Effector memory CD4-positive, alpha-beta T cell (primary cell): Measurements from ENCODE around the gene PVALEF.

Source experiments
- DNase-seq, 3 donors: peaks; one replicate each; pipeline ENCODE4 v3.0.0-alpha.2; 2020
- H3K27ac ChIP-seq: 2 replicates; pipeline ENCODE4 v1.7.0; 2013; ENCODE audit warnings: mild to moderate bottlenecking, low read length, moderate library complexity; ENCODE audit not compliant: insufficient read depth, poor library complexity, severe bottlenecking
- H3K27me3 ChIP-seq: replicated peaks from 2 replicates; pipeline ENCODE4 v1.7.0; 2013; ENCODE audit warnings: mild to moderate bottlenecking, low read length; ENCODE audit not compliant: insufficient read depth, control insufficient read depth, poor library complexity, severe bottlenecking
- H3K36me3 ChIP-seq: 2 replicates; pipeline ENCODE4 v1.7.0; 2013; ENCODE audit warnings: mild to moderate bottlenecking, low read length, moderate library complexity; ENCODE audit not compliant: control insufficient read depth, insufficient read depth
- H3K4me1 ChIP-seq: 2 replicates; pipeline ENCODE4 v1.7.0; 2013; ENCODE audit warnings: low read length, mild to moderate bottlenecking; ENCODE audit not compliant: control insufficient read depth, insufficient read depth, poor library complexity, severe bottlenecking
- H3K4me3 ChIP-seq: 2 replicates; pipeline ENCODE4 v1.7.0; 2013; ENCODE audit warnings: low read length, low read depth, mild to moderate bottlenecking; ENCODE audit not compliant: insufficient read depth, poor library complexity, severe bottlenecking
- H3K9me3 ChIP-seq: 2 replicates; pipeline ENCODE4 v1.7.0; 2013; ENCODE audit warnings: mild to moderate bottlenecking, low read length, moderate library complexity; ENCODE audit not compliant: control insufficient read depth

The PVALEF gene

DNA sequence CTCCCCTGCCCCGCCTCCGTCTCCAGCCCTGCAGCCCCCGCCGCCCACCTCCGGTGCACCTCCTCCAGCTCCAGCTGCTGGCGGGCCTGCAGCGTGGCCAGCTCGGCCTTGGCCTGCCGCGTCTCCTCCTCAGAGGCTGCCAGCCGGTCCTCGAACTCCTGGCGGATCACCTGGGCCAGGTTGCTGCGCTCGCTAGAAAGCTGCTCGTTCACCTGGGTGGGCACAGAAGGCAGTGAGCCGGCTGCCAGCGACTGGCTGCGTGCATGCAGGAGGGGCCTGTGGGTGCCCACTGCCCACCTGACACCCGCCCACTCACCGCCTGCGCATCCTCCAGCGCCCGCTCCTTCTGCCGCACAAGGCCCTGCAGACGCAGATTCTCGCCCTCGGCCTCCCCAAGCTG, 25.3 kb downstream of the PVALEF start:
- H3K9me3 ChIP-seq = no peaks in the 10 kb centered on the region
- H3K4me1 ChIP-seq = no peaks in the 10 kb centered on the region
- H3K4me3 ChIP-seq = no peak overlapping the region
- no peak overlapping the region for H3K27ac ChIP-seq
- H3K27me3 ChIP-seq = no peaks in the 10 kb centered on the region
- no peaks in the 10 kb centered on the region for H3K36me3 ChIP-seq
- DNase-seq = no peak

DNA sequence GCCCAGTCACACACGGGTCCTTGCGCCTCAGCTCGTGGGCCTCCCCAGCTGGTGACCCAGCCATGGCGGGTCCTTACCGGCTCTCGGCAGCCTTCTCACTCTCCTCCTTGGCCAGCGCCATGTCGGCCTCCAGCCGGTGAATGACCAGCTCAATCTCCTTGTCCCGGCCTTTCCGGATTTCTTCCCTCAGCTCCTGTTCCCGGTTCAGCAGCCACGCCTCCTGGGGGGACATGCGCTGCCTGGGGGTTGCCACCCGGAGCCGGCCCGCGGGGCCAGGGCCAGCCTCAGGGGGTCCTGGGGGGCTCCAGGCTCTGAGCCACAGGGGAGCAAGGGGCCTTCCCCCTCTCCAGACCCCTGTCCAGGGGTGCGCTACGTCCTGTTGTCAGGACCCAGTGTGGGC, 25.8 kb downstream of the PVALEF start:
- H3K4me3 ChIP-seq = no peak overlapping the region
- no peak for DNase-seq
- H3K36me3 ChIP-seq = no peaks in the 10 kb centered on the region
- H3K27ac ChIP-seq = no peak overlapping the region
- no peaks in the 10 kb centered on the region for H3K4me1 ChIP-seq
- no peaks in the 10 kb centered on the region for H3K27me3 ChIP-seq
- H3K9me3 ChIP-seq = no peaks in the 10 kb centered on the region

DNA sequence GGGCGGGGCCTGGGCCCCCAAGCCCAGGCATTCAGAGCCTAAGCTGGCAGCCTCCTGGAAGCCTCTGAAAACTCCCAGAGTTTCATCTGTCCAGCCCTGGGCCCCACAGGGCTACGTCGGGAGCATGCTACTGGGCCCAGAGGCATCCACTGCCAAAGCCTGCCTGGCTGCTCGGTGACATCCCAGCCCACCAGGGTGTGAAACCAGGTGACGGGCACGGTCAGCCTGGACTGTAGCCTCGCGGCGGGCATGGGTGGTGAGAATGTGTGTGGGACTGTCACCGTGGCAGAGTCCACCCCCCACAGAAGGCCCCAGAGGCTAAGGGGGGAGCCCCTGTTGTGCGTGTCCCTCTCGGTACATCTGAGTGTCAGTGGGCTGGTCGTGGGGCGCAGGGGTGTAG, 26.3 kb downstream of the PVALEF start:
- H3K27ac ChIP-seq = no peak overlapping the region
- H3K27me3 ChIP-seq = no peaks in the 10 kb centered on the region
- H3K9me3 ChIP-seq = no peaks in the 10 kb centered on the region
- no peak overlapping the region for H3K4me3 ChIP-seq
- no peak for DNase-seq
- no peaks in the 10 kb centered on the region for H3K4me1 ChIP-seq
- H3K36me3 ChIP-seq = no peaks in the 10 kb centered on the region

DNA sequence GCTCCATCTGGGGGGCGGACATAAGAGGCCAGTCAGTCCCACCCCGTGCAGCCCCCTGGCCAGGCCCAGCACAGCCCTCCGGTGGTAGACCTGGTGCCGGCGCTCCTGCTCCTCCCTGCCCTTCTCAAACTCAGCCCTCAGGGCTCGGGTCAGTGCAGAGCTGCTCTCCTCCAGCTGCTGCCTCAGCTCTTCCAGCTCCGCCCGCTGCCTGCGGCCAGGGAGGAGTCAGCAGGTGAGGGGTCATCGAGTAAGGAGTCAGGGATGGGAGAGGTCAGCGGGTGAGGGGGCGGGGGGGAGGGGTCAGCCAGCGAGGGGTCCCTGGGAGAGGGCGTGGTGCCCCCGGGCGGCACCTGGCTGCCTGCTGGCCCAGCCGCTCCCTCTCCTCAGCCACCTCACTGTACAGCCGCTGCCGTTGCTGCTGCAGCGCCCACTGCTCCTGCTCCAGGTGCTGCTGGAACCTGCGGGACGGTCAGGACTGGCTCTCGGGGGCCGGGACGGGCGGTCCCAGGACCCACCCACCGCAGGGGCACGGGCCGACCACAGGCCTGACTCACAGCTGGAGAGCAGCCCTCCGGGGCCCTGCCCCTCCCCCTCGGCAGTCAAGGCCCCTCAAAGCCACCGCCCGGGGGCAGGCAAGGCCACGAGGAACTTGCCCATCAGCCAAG, 27.2 kb downstream of the PVALEF start:
- Histone ChIP-seq H3K27me3 (no peaks in the 10 kb centered on the region), H3K4me3 (no peak overlapping the region), H3K4me1 (no peaks in the 10 kb centered on the region), H3K36me3 (no peaks in the 10 kb centered on the region), H3K9me3 (no peaks in the 10 kb centered on the region), H3K27ac (no peak overlapping the region)
- DNase-seq = no peak

DNA sequence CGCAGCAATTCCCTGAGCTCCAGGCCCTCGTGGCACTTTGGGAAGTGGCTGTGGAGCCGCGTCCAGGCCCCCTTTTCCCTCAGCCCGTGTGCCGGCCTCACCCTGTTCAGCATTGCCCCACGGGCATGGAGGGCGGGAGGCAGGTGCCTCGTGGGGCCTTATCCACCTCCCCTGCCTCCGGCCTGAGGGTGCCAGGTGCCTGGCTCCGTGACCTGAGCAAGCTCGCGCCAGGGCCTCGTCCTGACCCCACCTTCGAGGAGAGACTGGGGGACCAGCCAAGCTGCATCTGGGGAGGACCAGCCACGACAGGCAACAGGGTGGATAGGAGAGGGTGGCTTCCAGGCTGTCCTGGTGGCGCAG, 27.7 kb downstream of the PVALEF start:
- Histone ChIP-seq H3K4me3 (no peak overlapping the region), H3K27me3 (no peaks in the 10 kb centered on the region), H3K4me1 (no peaks in the 10 kb centered on the region), H3K9me3 (no peaks in the 10 kb centered on the region), H3K27ac (no peak overlapping the region), H3K36me3 (no peaks in the 10 kb centered on the region)
- no peak for DNase-seq

DNA sequence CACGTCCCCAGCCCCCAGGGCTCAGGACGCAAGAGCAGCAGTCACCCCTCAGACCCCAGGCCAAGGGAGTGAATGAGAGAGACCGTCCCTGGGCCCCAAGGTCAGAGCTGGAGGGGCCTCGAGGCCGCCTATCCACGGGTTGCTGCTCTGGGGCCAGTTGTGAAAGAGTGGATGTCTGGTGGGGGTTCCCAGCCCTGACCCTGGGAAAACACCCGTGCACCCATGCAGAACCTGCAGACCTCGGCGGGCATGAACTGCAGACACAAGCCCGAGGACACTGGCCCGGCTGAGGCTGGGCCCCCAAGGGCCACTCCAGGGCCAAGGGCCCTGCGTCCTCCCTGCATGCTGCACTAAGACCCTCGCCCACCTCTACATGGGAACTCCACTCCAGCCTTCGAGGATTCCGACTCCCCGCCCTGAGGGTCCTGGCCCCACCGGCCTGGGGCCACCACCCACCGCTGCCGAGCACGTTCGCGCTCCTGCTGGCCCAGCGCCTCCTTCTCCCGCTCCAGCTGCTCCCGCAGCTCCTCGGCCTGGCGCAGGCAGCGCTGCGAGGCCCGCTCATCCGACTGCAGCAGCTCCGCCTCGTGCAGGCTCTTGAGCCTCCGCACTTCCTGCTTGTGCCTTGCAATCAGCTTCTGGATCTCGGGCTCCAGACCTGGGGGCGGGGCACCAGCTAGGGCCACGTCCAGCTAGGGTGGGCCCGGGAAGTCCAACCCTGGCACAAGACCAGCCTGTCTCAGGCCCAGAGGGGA, 28.3 kb downstream of the PVALEF start:
- H3K36me3 ChIP-seq = no peaks in the 10 kb centered on the region
- no peak for DNase-seq
- H3K4me3 ChIP-seq = no peak overlapping the region
- H3K27me3 ChIP-seq = no peaks in the 10 kb centered on the region
- no peaks in the 10 kb centered on the region for H3K4me1 ChIP-seq
- no peaks in the 10 kb centered on the region for H3K9me3 ChIP-seq
- H3K27ac ChIP-seq = no peak overlapping the region

DNA sequence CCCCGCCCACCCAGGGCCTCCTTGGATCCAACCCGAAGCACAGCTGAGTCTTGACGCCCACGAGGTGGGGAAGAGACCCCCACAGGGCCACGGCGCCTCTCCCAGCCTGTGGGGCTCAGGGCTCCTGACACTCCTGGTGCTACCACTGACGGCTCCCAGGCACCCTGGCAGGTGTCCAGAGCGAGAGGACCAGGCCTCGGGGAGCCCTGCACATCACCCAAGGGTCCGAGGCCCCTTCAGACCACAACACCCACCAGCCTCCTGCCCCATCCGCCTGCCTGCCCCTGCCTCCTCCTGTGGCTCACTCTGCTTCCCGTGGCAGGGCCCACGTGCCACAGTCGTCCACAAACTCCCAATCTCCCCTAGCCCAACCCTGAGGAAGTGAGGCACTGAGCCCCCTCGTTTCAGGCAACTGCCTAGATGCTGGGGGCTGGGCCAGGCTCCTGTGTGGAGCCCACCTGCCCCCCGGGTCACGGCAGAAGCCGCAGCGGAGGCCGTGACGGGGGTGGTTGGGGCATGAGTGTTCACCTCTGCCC, 29.0 kb downstream of the PVALEF start:
- Histone ChIP-seq H3K4me1 (no peaks in the 10 kb centered on the region), H3K4me3 (no peak overlapping the region), H3K27me3 (no peaks in the 10 kb centered on the region), H3K36me3 (no peaks in the 10 kb centered on the region), H3K9me3 (no peaks in the 10 kb centered on the region), H3K27ac (no peak overlapping the region)
- no peak for DNase-seq

DNA sequence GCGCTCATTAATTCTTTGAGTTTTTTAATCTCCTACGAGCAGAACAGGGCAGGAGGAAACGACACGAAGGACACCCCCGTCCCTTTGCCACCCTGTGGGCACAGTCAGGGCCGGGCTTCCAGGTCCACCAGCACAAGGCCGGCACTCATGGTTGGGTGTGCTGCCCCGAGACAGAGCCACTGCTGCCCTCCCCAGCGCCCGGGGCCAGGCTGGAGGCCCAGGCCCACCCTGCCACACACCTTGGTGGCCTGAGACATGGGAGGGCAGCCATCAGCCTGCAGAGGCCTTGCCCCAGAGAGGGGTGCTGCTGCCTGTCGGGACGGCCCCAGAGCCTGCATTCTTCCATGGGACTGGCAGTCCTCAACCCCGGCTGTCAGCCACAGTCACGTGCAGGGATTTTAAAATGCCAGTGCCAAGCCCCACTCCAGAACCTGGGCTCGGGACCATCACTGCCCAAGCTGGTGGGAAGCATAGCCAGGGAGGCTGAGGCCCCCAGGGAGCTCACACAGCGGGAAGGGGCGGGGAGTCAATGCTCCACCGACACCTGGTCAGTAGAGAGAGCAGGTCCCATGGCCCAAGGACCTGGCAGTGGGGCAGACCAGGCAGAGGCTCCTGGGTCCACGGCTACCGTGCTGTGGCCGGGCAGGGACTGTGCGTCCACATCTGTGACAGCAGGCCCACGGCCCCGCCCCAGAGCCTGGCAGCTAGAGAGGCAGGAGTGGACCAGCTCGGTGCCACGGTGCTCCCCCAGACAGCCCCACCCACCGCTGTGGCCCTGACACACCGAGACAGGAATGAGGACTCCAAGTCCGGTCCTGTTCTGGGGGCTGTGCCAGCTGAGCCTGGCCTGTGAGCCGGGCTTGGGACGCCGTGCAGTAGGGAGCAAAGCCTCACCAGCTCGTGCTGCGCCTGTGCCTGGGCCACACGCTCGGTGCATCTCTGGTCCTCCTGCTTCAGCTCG, 29.9 kb downstream of the PVALEF start:
- Histone ChIP-seq H3K4me1 (no peaks in the 10 kb centered on the region), H3K27ac (no peak overlapping the region), H3K36me3 (no peaks in the 10 kb centered on the region), H3K9me3 (no peaks in the 10 kb centered on the region), H3K27me3 (no peaks in the 10 kb centered on the region), H3K4me3 (no peak overlapping the region)
- no peak for DNase-seq

DNA sequence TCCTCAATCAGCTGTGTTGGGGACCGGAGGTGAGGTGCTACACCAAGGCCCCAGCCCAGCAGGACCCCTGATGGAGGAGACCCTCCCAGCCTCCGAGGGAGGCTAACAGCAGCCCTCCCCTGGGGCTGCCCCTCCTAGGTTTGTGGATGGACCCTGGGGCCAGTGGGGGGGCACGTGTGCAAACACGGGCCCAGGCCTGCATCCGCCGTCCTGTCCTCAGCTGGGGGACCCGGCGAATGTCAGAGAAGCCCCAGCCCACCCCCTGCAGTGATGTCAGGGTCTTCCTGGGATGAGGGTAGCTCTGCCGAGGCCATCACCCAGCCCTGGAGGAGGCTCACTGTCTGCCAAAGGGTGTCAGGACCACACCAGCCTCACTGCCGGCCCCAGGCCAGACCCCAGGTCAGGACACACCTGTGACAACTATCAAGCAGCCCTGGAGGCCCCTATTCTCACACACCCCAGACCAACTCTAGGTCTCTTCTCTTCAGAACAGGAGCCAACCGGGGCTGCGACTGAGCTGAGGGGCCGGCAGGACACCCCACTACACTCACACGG, 30.7 kb downstream of the PVALEF start:
- no peaks in the 10 kb centered on the region for H3K4me1 ChIP-seq
- no peak overlapping the region for H3K27ac ChIP-seq
- H3K27me3 ChIP-seq = no peaks in the 10 kb centered on the region
- no peaks in the 10 kb centered on the region for H3K9me3 ChIP-seq
- H3K36me3 ChIP-seq = no peaks in the 10 kb centered on the region
- no peak for DNase-seq
- H3K4me3 ChIP-seq = no peak overlapping the region
